Measurements from ENCODE around the gene FIP1L1.
"Not testable (repeated sequence)": the region's sequence is repeated elsewhere in the genome, so short reads cannot be mapped to it uniquely, and the experiment has no call there.

FIP1L1 gene

GRCh38 chr4:53377319-53378170 lies at the start of gene FIP1L1:
TSS of gene FIP1L1 (plus strand) at chr4:53377641. CDS start at chr4:53377839, 198 bp downstream.
- DNase-seq = peak; percentile 94

- DNase-seq = not testable (repeated sequence)
Measured at GRCh38 chr4:53334916-53335315, 42.5 kb upstream of the FIP1L1 start.

GRCh38 chr4:53340145-53340544 lies 37.3 kb upstream of the FIP1L1 start:
- not testable (repeated sequence) for DNase-seq

GRCh38 chr4:53346392-53346791 lies 31.0 kb upstream of the FIP1L1 start:
- DNase-seq = not testable (repeated sequence)

- no peak for DNase-seq
Measured at GRCh38 chr4:53346920-53347852, 30.3 kb upstream of the FIP1L1 start.

GRCh38 chr4:53348046-53348445 lies 29.4 kb upstream of the FIP1L1 start:
- DNase-seq = no peak

- DNase-seq = no peak
Measured at GRCh38 chr4:53349091-53349491, 28.4 kb upstream of the FIP1L1 start.

GRCh38 chr4:53354012-53354722 lies 23.3 kb upstream of the FIP1L1 start:
- DNase-seq = no peak

- DNase-seq = no peak
Measured at GRCh38 chr4:53355930-53356521, 21.4 kb upstream of the FIP1L1 start.

GRCh38 chr4:53361451-53361850 lies 16.0 kb upstream of the FIP1L1 start:
- DNase-seq = no peak

GRCh38 chr4:53362093-53362492 lies 15.3 kb upstream of the FIP1L1 start:
- no peak for DNase-seq

GRCh38 chr4:53364624-53365023 lies 12.8 kb upstream of the FIP1L1 start:
- peak; percentile 15 for DNase-seq

- peak; percentile 54 for DNase-seq
Measured at GRCh38 chr4:53365121-53365485, 12.3 kb upstream of the FIP1L1 start.

- peak; percentile 94 for DNase-seq
Measured at GRCh38 chr4:53365486-53366300, 11.7 kb upstream of the FIP1L1 start, which contains the start of gene SCFD2. TSS of gene SCFD2 (minus strand) at chr4:53366061.

- DNase-seq = no peak
Measured at GRCh38 chr4:53366301-53366716, 11.1 kb upstream of the FIP1L1 start.

- DNase-seq = no peak
Measured at GRCh38 chr4:53367721-53368120, 9.7 kb upstream of the FIP1L1 start.

- DNase-seq = no peak
Measured at GRCh38 chr4:53371049-53371448, 6.4 kb upstream of the FIP1L1 start.

- DNase-seq = no peak
Measured at GRCh38 chr4:53371843-53372521, 5.5 kb upstream of the FIP1L1 start.

GRCh38 chr4:53374777-53375258 lies 2.6 kb upstream of the FIP1L1 start:
- no peak for DNase-seq

- DNase-seq = no peak
Measured at GRCh38 chr4:53376900-53377299, 541 bp upstream of the FIP1L1 start.

GRCh38 chr4:53378171-53378482 lies 686 bp downstream of the FIP1L1 start:
- no peak for DNase-seq
